Measurements from ENCODE around the gene NTM.

- TF ChIP-seq, protein P1, sequence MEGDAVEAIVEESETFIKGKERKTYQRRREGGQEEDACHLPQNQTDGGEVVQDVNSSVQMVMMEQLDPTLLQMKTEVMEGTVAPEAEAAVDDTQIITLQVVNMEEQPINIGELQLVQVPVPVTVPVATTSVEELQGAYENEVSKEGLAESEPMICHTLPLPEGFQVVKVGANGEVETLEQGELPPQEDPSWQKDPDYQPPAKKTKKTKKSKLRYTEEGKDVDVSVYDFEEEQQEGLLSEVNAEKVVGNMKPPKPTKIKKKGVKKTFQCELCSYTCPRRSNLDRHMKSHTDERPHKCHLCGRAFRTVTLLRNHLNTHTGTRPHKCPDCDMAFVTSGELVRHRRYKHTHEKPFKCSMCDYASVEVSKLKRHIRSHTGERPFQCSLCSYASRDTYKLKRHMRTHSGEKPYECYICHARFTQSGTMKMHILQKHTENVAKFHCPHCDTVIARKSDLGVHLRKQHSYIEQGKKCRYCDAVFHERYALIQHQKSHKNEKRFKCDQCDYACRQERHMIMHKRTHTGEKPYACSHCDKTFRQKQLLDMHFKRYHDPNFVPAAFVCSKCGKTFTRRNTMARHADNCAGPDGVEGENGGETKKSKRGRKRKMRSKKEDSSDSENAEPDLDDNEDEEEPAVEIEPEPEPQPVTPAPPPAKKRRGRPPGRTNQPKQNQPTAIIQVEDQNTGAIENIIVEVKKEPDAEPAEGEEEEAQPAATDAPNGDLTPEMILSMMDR (IDR thresholded peaks at IDR 0.05) = no peak
- TF ChIP-seq POLR2A (IDR thresholded peaks at IDR 0.05) = no peak
These were observed 211.7 kb downstream of the NTM start for GRCh38 chr11:131582021-131582525.

All from uterus (tissue), 2 donors.